ENCODE results near the gene C1orf198.

C1orf198 gene

GRCh38 chr1:230790026-230790425 lies 78.3 kb downstream of the C1orf198 start:
- in situ Hi-C loops (cut with MboI; ENCODE audit: low sequenced_read_pairs), result no loop called here

- in situ Hi-C loops (cut with MboI; ENCODE audit: low sequenced_read_pairs), result no loop called here
Observed at GRCh38 chr1:230788561-230789275, 79.6 kb downstream of the C1orf198 start.

- in situ Hi-C loops (cut with MboI; ENCODE audit: low sequenced_read_pairs), result no loop called here
Observed at GRCh38 chr1:230787471-230787870, 80.8 kb downstream of the C1orf198 start.
